DOHH2 (cell line): ENCODE results near the gene LAMA2.

Source experiments
- H3F3A ChIP-seq: fragments of 200-600 bp; sonication (generic), shearing (Covaris generic); 2 replicates; pipeline ENCODE4 v1.6.0; 2016; ENCODE audit warnings: antibody characterized with exemption, mild to moderate bottlenecking; ENCODE audit not compliant: control insufficient read depth, insufficient read depth
- H3K27ac ChIP-seq: fragments of 200-600 bp; sonication (generic); 2 replicates; pipeline ENCODE4 v1.5.1; 2014; ENCODE audit warnings: low read depth, mild to moderate bottlenecking, low read length, moderate library complexity
- H3K27me3 ChIP-seq: fragments of 200-600 bp; sonication (generic); 2 replicates; pipeline ENCODE4 v1.6.1; 2014; ENCODE audit warnings: mild to moderate bottlenecking, low read length, mixed read lengths; ENCODE audit not compliant: control insufficient read depth
- H3K36me3 ChIP-seq: fragments of 200-600 bp; sonication (generic); 2 replicates; pipeline ENCODE4 v1.6.1; 2014; ENCODE audit warnings: mild to moderate bottlenecking, low read length, moderate library complexity, mixed read lengths; ENCODE audit not compliant: control insufficient read depth
- H3K4me1 ChIP-seq: fragments of 200-600 bp; sonication (generic); 2 replicates; pipeline ENCODE4 v1.6.1; 2014; ENCODE audit warnings: mild to moderate bottlenecking, low read length, mixed read lengths; ENCODE audit not compliant: control insufficient read depth
- H3K4me2 ChIP-seq: fragments of 200-600 bp; sonication (generic); 2 replicates; pipeline ENCODE4 v1.6.0; 2014; ENCODE audit warnings: mild to moderate bottlenecking, low read length, moderate library complexity
- H3K4me3 ChIP-seq: fragments of 200-600 bp; sonication (generic); 2 replicates; pipeline ENCODE4 v1.5.1; 2014; ENCODE audit warnings: mild to moderate bottlenecking, low read length, mixed read lengths
- H3K79me2 ChIP-seq: fragments of 200-600 bp; sonication (generic); 2 replicates; pipeline ENCODE4 v1.6.1; 2014; ENCODE audit warnings: mild to moderate bottlenecking, low read length, mixed read lengths; ENCODE audit not compliant: control insufficient read depth
- H3K9me2 ChIP-seq: fragments of 200-600 bp; sonication (generic); replicated peaks from 2 replicates; pipeline ENCODE4 v1.6.1; 2014; ENCODE audit warnings: mild to moderate bottlenecking, low read length, mixed read lengths; ENCODE audit not compliant: control insufficient read depth
- H3K9me3 ChIP-seq: fragments of 200-600 bp; sonication (generic); 2 replicates; pipeline ENCODE4 v1.6.1; 2014; ENCODE audit warnings: antibody characterized with exemption, low read length, mixed read lengths; ENCODE audit not compliant: control insufficient read depth, insufficient read depth
- H4K20me1 ChIP-seq: fragments of 200-600 bp; sonication (generic); 2 replicates; pipeline ENCODE4 v1.6.0; 2014; ENCODE audit warnings: low read depth, mild to moderate bottlenecking, antibody characterized with exemption, low read length, moderate library complexity; ENCODE audit not compliant: control insufficient read depth, insufficient read depth
- CTCF ChIP-seq: fragments of 200-600 bp; sonication (generic); IDR thresholded peaks from one replicate; pipeline ENCODE4 v1.5.1; 2014; ENCODE audit warnings: antibody characterized with exemption, mild to moderate bottlenecking, low read depth, low read length; ENCODE audit not compliant: poor library complexity, severe bottlenecking
- EZH2phosphoT487 ChIP-seq: fragments of 200-600 bp; sonication (generic); IDR thresholded peaks from 2 replicates; pipeline ENCODE4 v1.6.1; 2017; ENCODE audit warnings: borderline replicate concordance, mild to moderate bottlenecking, antibody characterized with exemption, low read length, moderate library complexity, mixed read lengths

LAMA2 gene

GRCh38 chr6:129280749-129281148 lies 397.8 kb downstream of the LAMA2 start:
- no peaks in the 10 kb centered on the region for H3K4me1 ChIP-seq

DNA sequence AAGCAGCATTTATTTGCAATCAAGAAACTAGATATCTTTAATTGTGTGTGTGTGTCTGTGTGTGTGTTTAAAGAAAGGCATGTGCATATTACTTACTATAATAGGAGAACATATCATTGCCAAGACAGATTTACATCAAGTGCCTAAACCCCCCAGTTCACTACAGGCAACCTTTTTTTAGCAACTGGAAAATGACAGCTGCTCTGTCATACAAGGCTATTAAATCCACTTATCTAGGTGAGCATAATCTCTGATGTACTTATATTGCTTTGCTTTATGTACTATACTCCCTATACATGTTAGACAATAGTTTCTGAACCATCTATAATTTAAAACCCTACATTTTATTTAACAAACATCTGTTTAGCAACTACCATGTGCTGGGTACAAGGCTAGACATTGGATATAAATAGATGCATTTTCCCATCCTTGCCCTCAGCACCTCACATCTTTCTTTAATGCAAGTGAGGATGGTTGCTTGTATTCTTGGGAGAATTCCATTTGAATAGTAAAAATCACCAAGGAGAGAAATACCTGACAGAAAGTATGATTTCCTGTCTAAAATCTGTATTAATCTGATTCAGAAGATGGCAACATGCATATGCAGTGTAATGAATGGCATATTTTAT lies 398.3 kb downstream of the LAMA2 start:
- H3F3A ChIP-seq = no peaks in the 10 kb centered on the region
- no peaks in the 10 kb centered on the region for H3K9me3 ChIP-seq
- TF ChIP-seq EZH2phosphoT487 = no peak
- TF ChIP-seq CTCF = no peak
- no peak overlapping the region for H3K4me2 ChIP-seq
- no peaks in the 10 kb centered on the region for H3K79me2 ChIP-seq
- H3K27ac ChIP-seq = no peak overlapping the region
- H3K36me3 ChIP-seq = no peaks in the 10 kb centered on the region
- H3K27me3 ChIP-seq = peaks cover 13% of the 10 kb centered on the region
- no peaks in the 10 kb centered on the region for H4K20me1 ChIP-seq
- no peak overlapping the region for H3K4me3 ChIP-seq
- H3K9me2 ChIP-seq = no peaks in the 10 kb centered on the region
- no peaks in the 10 kb centered on the region for H3K4me1 ChIP-seq

More at GRCh38 chr6:129280749-129281148, 397.8 kb downstream of the LAMA2 start:
- H3K9me3 ChIP-seq = no peaks in the 10 kb centered on the region
- H3K9me2 ChIP-seq = no peaks in the 10 kb centered on the region
- H4K20me1 ChIP-seq = no peaks in the 10 kb centered on the region
- H3K4me3 ChIP-seq = no peak overlapping the region
- H3K27ac ChIP-seq = no peak overlapping the region
- no peaks in the 10 kb centered on the region for H3F3A ChIP-seq
- H3K79me2 ChIP-seq = no peaks in the 10 kb centered on the region
- no peak overlapping the region for H3K4me2 ChIP-seq
- H3K27me3 ChIP-seq = peaks cover 13% of the 10 kb centered on the region
- no peak for TF ChIP-seq CTCF
- H3K36me3 ChIP-seq = no peaks in the 10 kb centered on the region

DNA sequence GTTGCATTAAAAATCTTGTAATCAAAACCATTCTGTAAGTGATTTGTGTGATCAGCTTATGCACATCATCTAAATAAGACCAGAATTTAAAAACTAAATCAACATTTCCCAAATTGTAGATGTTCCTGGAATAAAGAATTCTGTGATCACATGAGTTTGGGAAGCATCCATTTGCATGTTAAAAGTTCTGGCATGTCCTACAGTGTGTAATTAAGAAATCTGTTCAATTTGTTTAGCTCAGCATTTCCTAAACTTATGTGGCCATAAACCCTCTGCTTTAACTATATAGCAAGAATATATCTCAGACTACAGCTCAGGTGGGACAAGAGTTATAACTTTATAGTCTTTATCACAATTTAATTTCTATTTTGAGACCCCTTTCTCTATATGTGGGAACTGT lies 399.1 kb downstream of the LAMA2 start:
- H3K9me3 ChIP-seq = no peaks in the 10 kb centered on the region
- TF ChIP-seq CTCF (no peak), EZH2phosphoT487 (no peak)
- H3F3A ChIP-seq = no peaks in the 10 kb centered on the region
- H3K4me2 ChIP-seq = no peak overlapping the region
- H3K27ac ChIP-seq = no peak overlapping the region
- H3K4me3 ChIP-seq = no peak overlapping the region
- peaks cover 13% of the 10 kb centered on the region for H3K27me3 ChIP-seq
- H3K36me3 ChIP-seq = no peaks in the 10 kb centered on the region
- H3K9me2 ChIP-seq = no peaks in the 10 kb centered on the region
- no peaks in the 10 kb centered on the region for H3K4me1 ChIP-seq
- H3K79me2 ChIP-seq = no peaks in the 10 kb centered on the region
- H4K20me1 ChIP-seq = no peaks in the 10 kb centered on the region
